Endometrial microvascular endothelial cells (primary cell): Measurements from ENCODE around the gene C1QTNF6. TPM values are rescaled to one million over a fixed set of nuclear protein-coding genes. Genes with fewer than 3 reads are reported as not detected.

Experiments used
- in situ Hi-C: cut with HindIII; loops from 2 replicates; pipeline ENCODE4 v1.10.0; 2017; ENCODE audit warnings: low sequenced_read_pairs, low pct_unique_long_range_greater_than_20kb; ENCODE audit errors: inconsistent ontology term
- total RNA-seq: library from RNA; depleted of rRNA; stranded (reverse); fragments of >200 nt; gene quantifications from one replicate; pipeline ENCODE4 v1.2.3, GENCODE V29; 2015; ENCODE audit errors: inconsistent ontology term

The C1QTNF6 gene
- total RNA-seq, 1 donor from 2014 or later = 2.8 TPM

DNA sequence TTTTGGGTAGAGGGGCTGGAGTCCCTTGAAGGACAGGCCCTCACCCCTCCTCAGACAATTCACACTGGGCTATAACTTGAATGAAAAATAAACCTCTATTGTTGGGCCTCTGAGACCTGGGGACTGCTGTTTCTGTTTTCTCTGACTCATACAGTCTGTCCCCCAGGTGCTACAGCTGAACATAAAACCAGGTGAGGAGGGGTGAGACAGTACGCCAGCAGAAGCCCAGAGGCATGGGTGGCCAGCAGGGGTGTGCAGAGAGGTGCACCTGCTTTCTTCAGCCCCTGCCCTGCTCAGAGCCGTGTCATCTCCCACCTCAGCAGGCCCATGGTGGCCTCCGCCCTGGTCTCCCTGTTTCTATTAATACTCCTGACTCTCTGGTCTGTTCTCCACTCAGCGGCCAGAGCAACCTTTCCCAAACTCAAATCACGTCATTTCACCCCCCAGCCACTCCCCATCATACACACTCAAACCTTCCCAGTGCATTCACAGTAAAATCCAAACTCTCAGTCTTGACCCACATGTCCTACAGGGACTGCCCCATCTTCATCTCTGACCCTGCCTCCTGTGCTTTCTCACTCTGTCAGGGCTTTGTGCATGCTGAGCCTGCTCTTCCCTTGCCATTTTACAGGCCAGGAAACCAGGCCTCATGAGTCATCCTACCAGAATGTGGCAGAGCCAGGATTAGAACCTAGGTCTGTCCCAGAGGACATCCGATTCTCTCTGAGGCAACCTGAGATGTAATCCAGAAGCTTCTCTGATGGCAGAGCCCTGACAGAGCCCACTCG is 32.9 kb downstream of the C1QTNF6 start:
- in situ Hi-C loops = no loop called here

DNA sequence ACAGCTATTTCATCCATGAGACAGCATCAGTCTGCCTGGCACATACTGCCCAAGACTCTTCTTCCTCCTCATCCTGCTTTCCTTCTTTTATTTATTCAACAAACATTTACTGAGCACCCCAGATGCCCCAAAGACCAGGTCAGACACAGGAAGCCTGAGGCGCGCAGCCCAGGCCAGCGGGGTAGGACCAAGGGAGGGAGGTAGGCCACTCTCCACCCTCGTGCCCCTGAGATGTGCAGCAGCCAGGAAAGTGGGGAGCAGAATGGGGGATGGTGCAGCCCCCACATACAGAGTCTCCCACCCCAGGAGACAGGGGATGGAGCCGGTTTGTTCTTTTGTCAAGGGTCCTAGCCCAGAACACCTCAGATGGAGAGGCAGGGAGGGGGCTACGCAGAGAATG is 34.1 kb downstream of the C1QTNF6 start:
- in situ Hi-C loops = no loop called here

DNA sequence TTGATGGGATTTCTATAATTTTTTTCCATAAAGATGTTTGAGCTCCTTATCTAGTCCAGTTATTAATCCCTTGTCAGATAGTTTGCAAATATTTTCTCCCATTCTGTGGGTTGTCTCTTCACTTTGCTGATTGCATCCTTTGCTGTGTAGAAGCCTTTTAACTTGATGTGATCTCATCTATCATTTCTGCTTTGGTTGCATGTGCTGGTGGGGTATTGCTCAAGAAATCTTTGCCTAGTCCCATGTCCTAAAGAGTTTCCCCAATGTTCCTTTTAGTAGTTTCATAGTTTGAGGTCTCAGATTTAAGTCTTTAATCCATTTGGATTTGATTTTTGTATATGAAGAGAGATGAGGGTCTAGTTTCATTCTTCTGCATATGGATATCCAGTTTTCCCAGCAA is 36.6 kb downstream of the C1QTNF6 start:
- in situ Hi-C loops = no loop called here

GRCh38 chr22:37150701-37151100 is 37.3 kb downstream of the C1QTNF6 start:
- in situ Hi-C loops = no loop called here

DNA sequence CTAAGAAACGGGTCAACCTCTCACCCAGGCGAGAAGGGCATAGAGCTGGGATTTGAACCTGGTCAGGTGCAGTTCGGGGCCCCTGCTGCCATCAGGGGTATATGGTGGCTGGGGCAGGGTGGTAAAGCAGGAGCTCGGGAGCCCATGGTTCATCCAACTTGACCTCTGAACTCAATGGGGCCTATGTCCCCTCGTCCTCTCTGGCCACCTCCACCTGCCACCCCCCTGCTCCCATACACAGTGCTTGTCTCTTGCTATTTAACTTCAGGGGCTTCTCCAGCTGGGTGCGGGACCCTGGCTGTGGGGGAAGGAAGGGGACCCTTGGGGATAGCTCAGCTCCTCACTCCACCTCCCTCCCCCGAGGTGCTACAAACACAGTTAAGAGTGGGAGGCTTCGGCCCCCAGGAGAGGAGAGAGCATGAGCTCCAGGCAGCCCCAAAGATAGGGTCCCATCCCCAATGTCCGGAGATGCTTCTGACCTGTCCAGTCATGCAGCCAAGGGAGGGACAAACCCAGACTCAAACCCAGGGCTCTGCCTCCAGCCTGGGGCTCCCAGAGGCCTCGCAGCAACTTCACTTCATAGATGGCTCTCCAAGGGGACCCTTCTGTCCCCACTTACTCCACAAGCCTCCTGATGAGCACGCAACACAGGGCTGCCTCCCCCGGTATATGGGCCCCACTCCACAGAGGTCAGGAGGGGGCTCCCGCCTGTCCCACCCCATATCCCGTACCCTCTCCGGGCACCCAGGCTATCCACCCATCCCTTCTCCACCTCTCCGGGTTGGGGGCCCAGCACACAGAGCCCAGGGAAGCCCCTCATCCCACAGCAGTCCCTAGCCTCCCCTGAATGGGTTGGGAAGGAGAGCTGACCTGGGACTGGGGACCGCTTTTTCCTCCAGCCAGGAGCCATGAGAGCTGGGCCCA is 39.0 kb downstream of the C1QTNF6 start:
- in situ Hi-C loops = no loop called here

GRCh38 chr22:37148031-37148651 is 39.9 kb downstream of the C1QTNF6 start:
- in situ Hi-C loops = no loop called here

DNA sequence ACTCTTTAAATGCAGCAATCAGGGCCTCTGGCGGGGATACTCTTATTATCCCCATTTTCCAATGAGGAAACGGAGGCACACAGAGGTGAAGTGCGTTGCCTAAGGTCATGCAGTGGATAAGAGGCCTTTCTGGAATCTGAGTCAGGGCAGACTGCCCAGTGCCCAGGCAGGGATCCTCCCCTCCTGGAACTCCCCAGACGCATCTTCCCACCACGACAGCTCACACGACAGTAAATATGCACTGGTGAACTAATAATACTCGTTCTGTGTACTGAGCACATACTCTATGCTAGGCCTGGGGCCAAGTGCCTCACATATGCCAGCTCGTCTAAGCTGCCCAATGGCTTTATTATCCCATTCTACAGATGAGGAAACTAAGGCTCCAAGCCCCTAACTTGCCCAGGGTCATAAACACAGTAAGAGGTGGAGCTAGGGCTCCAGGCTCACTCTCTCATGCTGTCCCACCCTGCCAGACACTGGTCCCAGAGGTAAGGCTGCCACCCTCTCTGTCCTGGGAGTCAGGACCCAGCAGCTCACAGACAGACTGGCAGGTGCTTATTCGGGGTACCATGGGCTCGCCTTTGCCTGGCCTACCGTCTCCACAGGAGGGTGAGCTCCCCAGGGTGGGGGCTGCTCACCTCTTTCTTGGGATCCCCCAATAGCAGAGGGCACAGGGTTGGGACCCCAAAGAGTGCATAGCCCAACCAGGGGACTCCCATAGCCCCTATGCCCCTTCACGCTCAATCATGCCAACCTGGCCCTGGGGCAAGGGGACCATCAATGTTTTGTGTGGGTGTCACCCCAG is 40.7 kb downstream of the C1QTNF6 start:
- in situ Hi-C loops = no loop called here

DNA sequence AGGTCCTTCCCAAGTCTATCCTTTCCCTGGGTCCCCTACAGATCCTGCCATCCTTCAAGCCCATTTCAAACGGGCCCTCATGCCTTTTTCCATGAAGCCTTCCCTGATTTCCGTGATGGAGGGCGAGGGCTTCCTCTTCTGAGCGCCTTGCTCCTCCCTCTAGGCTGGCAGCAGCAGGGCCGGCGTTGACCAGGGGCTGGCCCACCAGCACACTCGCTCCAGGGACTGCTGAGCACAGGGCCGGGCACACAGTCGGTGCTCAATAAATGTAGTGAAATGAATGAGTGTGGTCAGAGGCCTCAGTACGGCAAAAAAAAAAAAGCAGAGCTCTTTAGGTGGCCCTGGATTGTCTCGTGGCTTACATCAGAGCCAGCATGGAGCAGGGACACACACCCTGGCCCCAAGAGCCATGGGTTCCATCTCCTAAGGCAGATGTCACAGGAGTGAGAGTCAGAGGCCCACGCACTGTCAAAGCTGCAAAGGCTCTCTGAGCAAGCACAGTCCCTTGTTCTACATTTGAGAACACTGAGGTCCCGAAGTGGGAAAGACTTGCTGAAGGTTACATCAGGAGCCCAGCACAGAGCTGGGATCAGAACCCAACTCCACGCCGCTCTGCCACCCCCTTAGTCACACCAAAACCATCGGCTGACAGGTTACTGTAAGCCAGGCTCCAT is 41.4 kb downstream of the C1QTNF6 start:
- in situ Hi-C loops = no loop called here

- in situ Hi-C loops = no loop called here
These were observed 42.0 kb downstream of the C1QTNF6 start for GRCh38 chr22:37146051-37146385.

DNA sequence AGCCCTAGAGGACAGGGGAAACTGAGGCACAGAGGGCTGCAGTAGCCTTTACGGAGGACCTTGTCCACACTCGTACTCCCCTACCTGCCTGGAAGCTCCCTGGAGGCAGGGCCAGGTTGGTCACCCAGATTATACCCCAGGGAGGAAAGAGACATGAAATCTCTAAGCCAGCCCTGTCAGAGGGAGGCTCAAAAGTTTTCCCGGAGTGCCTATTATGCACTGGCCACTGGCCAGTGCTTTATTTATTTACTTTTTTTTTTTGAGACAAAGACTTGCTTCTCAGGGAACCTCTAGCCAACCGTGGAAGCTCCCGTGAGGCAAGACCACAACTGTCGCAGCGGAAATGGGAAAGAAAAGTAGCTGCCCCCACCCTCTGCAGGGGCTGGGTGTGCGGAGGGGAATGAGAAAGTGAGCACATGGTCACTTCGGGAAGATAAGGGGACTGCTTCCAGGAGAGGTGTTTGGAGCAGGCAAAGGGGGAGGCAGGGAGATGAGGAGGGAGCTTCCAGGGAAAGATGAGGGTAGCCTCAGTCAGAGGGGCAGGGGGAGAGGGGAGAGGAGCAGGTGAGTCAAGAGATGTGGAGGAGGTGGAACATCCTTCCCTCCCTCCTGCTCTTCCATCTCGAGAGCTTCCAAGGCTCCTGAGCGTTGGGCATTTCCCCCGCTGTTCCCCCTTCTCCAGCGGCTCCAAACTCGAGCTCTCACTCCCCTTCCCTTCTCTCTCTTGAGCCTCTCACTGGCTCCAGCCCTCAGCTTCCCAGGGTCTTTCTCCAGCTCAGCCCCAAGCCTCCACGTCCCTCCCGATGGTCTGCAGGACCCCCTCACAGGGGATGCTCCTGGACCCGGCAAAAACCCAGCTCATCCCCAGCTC is 42.6 kb downstream of the C1QTNF6 start:
- in situ Hi-C loops = no loop called here

DNA sequence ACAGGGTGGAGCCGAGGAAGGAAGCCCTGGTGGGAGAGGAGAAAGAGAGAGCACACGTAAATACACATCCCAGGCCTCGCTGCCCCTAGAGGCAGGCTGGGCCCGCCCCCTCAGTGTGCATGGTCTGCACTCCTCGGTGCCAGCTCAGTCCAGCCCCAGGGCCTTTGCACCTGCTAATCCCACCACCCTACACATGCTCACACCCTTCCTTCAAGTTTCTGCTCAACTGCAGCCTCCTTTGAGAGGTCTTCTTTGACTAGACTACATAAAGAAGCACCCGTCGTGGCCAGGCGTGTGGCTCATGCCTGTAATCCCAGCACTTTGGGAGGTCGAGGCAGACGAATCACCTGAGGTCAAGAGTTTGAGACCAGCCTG is 43.9 kb downstream of the C1QTNF6 start:
- in situ Hi-C loops = no loop called here

DNA sequence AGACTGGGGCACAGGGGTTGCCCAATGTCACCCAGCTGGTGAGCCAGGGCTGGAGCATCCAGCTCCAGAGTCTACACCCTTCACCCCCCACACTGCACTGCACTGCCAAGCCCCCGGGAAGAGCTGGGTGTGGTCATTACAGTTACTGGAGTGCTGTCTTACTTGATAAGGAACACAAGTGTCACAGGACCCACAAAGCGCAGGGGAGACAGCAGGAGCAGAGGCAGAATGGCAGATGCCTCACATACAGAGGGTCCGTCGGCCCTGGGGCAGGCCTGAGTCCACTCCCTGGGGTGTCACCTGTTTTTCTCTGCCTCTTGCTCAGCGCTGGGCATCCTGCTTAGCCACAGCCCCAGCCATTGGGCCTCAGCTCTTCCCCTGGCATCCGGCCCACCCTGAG is 46.1 kb downstream of the C1QTNF6 start:
- in situ Hi-C loops = no loop called here

DNA sequence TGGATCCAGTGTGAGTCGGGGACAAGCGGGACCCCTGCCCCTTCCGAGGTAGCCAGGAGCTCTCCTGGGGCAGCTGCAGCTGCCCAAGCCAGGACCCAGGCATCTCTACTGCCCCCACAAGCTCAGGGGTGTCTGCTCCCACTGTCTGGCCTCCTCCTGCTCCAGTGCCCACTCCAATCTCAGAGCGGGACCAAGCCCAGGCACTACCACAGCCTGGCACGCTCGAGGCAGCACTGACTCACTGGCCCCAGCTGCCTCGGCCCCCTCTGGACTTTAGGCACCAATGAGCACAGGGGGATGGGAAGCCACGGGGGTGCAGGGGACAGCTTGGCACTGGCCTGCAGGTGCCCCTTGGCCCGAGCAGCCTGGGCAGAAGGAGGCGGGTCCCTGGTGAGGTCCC is 46.6 kb downstream of the C1QTNF6 start:
- in situ Hi-C loops = no loop called here

DNA sequence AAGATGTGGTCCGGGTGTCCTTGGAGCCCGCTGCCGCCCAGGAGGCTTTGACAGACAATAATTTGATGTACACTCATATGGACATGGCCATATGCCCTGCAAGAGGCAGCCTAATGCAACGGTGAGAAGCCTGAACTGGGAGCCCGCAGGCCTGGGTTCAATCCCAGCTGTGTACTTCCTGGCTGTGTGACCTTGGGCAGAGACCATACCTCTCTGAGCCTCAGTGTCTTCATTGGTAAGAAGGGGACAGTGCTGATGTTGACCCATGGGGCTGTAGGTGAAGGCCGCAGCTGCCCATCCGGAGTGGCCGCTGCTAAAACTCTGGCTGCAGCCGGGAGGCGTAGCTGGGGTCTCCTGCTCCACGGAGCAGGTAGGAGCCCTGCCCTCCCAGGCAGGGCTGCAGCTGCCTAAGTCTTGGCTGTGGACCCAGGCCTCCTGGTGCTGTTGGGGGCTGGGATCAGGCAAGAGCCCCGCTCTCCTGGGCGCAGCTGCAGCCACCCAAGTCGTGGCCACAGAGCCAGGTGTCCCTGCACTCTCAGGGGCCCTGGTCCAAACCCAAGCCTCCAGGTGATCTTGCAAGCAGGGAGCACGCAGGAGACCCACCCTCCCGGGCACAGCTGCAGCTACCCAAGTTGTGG is 47.2 kb downstream of the C1QTNF6 start:
- in situ Hi-C loops = no loop called here

DNA sequence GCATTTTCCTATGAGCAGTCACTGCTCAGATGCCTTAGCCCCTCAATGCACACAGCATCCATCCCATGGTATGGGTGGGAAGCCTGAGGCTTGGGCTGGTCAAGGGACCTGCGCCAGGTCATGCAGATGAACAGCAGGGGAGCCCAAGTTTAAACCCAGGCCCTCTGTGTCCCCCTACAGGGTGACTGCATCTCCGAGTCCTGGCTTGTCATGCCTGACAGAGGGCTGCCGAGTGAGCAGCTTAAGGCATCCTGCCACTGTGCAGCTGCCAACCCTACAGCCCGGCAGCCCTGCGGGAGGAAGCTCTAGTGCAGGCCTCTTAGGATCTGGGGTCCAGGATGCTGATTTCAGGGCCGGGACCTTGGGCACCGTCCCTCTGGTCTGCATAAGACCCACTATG is 48.3 kb downstream of the C1QTNF6 start:
- in situ Hi-C loops = no loop called here

DNA sequence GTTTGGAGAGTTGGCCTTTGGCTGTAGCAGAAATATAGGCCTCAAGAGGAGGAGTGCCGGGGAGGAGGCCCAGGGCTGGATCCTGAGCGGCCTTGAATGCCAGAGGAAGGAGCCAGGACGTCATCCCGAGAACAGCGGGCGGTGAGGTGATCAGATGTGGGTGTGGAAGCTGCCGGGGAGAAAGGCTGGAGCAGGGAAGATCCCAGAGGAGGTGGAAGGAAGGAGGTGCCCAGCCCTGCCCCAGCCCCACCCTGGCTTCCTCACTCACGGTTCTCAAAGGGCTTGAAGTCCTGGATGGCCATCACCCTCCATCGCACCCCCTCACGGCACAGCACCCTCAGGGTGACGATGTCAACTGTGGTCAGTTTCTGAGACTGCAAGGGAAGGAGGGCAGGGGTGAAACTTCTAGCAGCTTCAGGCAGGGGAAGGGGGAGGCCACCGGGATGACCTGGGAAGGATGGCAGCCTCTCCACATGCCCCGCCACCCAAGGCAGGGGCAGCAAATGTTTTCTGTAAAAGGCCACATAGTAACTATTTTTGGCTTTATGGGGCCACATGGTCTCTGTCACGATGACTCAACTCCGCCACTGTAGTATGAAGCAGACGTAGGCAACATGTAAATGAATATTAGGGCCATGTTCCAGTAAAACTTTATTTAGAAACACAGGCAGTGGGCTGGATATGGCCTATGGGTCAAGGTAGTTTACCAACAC is 49.0 kb downstream of the C1QTNF6 start:
- in situ Hi-C loops = no loop called here
